Loucy (cell line): ENCODE data around the gene KRT77.
"Not testable (repeated sequence)": the region's sequence is repeated elsewhere in the genome, so short reads cannot be mapped to it uniquely, and the experiment has no call there.

Experiments used
- CTCF ChIP-seq: fragments of 200-600 bp; sonication (generic); conservative IDR thresholded peaks from 2 replicates; pipeline ENCODE4 v1.5.1; 2014; ENCODE audit warnings: mild to moderate bottlenecking, antibody characterized with exemption, low read length
- EZH2phosphoT487 ChIP-seq: fragments of 200-600 bp; IDR thresholded peaks from 2 replicates; pipeline ENCODE4 v1.6.1; 2018; ENCODE audit warnings: antibody characterized with exemption, mild to moderate bottlenecking, moderate library complexity, borderline replicate concordance

GRCh38 chr12:52750532-52750931 lies 47.2 kb upstream of the KRT77 start:
- TF ChIP-seq CTCF, EZH2phosphoT487: not testable (repeated sequence)
